HepG2 (cell line): Measurements from ENCODE around the gene CCL4. TPM values are rescaled to one million over a fixed set of nuclear protein-coding genes. Genes with fewer than 3 reads are reported as not detected.
"Not testable (repeated sequence)": the region's sequence is repeated elsewhere in the genome, so short reads cannot be mapped to it uniquely, and the experiment has no call there.

Experiments used
- ATAC-seq: fragments of 200-7000 bp; cut with Tn5 transposase; 3 replicates; pipeline ENCODE4 v1.9.1; 2020; ENCODE audit warnings: mild to moderate bottlenecking, moderate library complexity
- BruUV-seq: library from RNA; stranded (reverse); fragments of 400-500 nt; replicated peaks from 2 replicates; lab custom pipeline; 2021; lab: Mats Ljungman, UMichigan
- CTCF ChIA-PET: fragments of 300-600 bp; formaldehyde crosslinking; extraction: SDS; loops from one replicate; lab custom pipeline; 2021; ENCODE audit warnings: low total read pairs, inconsistent platforms, low intra/inter-chr PET ratio; lab: Yijun Ruan, JAX
- POLR2A ChIA-PET: fragments of 350-600 bp; sonication (Branson Sonifier 250); formaldehyde crosslinking; loops from one replicate; lab custom pipeline; 2020; ENCODE audit warnings: antibody characterized with exemption, inconsistent platforms; lab: Yijun Ruan, JAX
- DNase-seq: peaks from one replicate; pipeline ENCODE4 v3.0.0-alpha.2; 2015; ENCODE audit warnings: low spot score
- FAIRE-seq: peaks from 3 replicates; lab custom pipeline; 2011; peaks lifted over from hg19 to GRCh38; lab: Jason Lieb, UNC
- H2AFZ ChIP-seq: one replicate; pipeline ENCODE4 v1.6.1; 2011; ENCODE audit warnings: low read length, inconsistent platforms
- H3K27ac ChIP-seq: fragments of 300-600 bp; 3 replicates; pipeline ENCODE4 v1.8.0; 2011; ENCODE audit warnings: mixed run types, mild to moderate bottlenecking, mixed read lengths, low read length, inconsistent platforms; ENCODE audit not compliant: insufficient read depth; ENCODE audit errors: extremely low read length
- H3K27me3 ChIP-seq, 2 experiments: fragments of 200-600 bp in 1 of 2; 2 replicates in 1 of 2; 3 replicates in 1 of 2; pipeline versions ENCODE4 v1.6.0 to v1.8.0; 2011; ENCODE audit warnings: low read length in 2 of 2, mild to moderate bottlenecking in 2 of 2, moderate library complexity in 2 of 2, inconsistent platforms in 1 of 2; ENCODE audit not compliant: insufficient read depth in 2 of 2, control insufficient read depth in 1 of 2
- H3K36me3 ChIP-seq, 2 experiments: fragments of 200-600 bp in 1 of 2; replicated peaks in 1 of 2; 2 replicates in 1 of 2; 3 replicates in 1 of 2; pipeline versions ENCODE4 v1.5.1 to v1.8.0; 2011; ENCODE audit warnings: low read length in 2 of 2, inconsistent platforms in 1 of 2; ENCODE audit not compliant: insufficient read depth in 2 of 2, control insufficient read depth in 1 of 2
- H3K4me1 ChIP-seq: 2 replicates; pipeline ENCODE4 v1.5.1; 2012; ENCODE audit warnings: low read length, inconsistent platforms; ENCODE audit not compliant: insufficient read depth
- H3K4me2 ChIP-seq: 2 replicates; pipeline ENCODE4 v1.6.0; 2011; ENCODE audit warnings: low read depth, low read length, inconsistent platforms
- H3K4me3 ChIP-seq, 3 experiments: fragments of 200-600 bp in 1 of 3; sonication (generic), shearing (Covaris generic) in 1 of 3; replicated peaks in 1 of 3; 2 replicates each; pipeline ENCODE4 v1.5.1; 2011 to 2016; ENCODE audit warnings: low read length in 3 of 3, inconsistent platforms in 2 of 3, low read depth in 2 of 3, mild to moderate bottlenecking in 2 of 3, control low read depth in 1 of 3, mixed read lengths in 1 of 3; ENCODE audit not compliant: insufficient read depth in 1 of 3
- H3K79me2 ChIP-seq: one replicate; pipeline ENCODE4 v1.6.1; 2011; ENCODE audit warnings: low read length, inconsistent platforms; ENCODE audit not compliant: insufficient read depth
- H3K9ac ChIP-seq: 2 replicates; pipeline ENCODE4 v1.6.0; 2011; ENCODE audit warnings: mild to moderate bottlenecking, low read depth, low read length, inconsistent platforms; ENCODE audit not compliant: insufficient read depth
- H3K9me3 ChIP-seq: 2 replicates; pipeline ENCODE4 v1.5.1; 2012; ENCODE audit warnings: mild to moderate bottlenecking, low read length
- H4K20me1 ChIP-seq: 2 replicates; pipeline ENCODE4 v1.6.0; 2011; ENCODE audit warnings: inconsistent platforms, mild to moderate bottlenecking, low read length, moderate library complexity; ENCODE audit not compliant: insufficient read depth
- CHD2 ChIP-seq: IDR thresholded peaks from 2 replicates; pipeline ENCODE4 v1.6.1; 2011; ENCODE audit warnings: low read depth, low read length, improper control_type of control experiment
- GTF2F1 ChIP-seq: fragments of 150-350 bp; IDR thresholded peaks from 2 replicates; pipeline ENCODE4 v1.6.1; 2014; ENCODE audit warnings: low read length
- HCFC1 ChIP-seq: fragments of 150-350 bp; IDR thresholded peaks from 2 replicates; pipeline ENCODE4 v1.6.1; 2014; ENCODE audit warnings: low read depth, low read length
- HMG20B ChIP-seq: conservative IDR thresholded peaks from 2 replicates; pipeline ENCODE4 v1.6.1; 2016; ENCODE audit warnings: missing genetic modification reagents, missing compliant biosample characterization
- MTA3 ChIP-seq: sonication (generic); formaldehyde crosslinking; IDR thresholded peaks from 2 replicates; pipeline ENCODE4 v1.4.0; 2020; ENCODE audit warnings: missing genetic modification reagents
- NFKB2 ChIP-seq: sonication (generic); formaldehyde crosslinking; IDR thresholded peaks from 2 replicates; pipeline ENCODE4 v1.4.0; 2020; ENCODE audit warnings: missing genetic modification reagents, borderline replicate concordance
- PAWR ChIP-seq: sonication (generic); formaldehyde crosslinking; IDR thresholded peaks from 2 replicates; pipeline ENCODE4 v1.4.0; 2020; ENCODE audit warnings: missing genetic modification reagents, mild to moderate bottlenecking, borderline replicate concordance
- SMAD3 ChIP-seq: sonication (generic); formaldehyde crosslinking; IDR thresholded peaks from 2 replicates; pipeline ENCODE4 v1.4.0; 2020; ENCODE audit warnings: missing genetic modification reagents
- SP2 ChIP-seq: sonication (generic); formaldehyde crosslinking; IDR thresholded peaks from 2 replicates; pipeline ENCODE4 v1.5.1; 2020; ENCODE audit warnings: mild to moderate bottlenecking, missing genetic modification reagents
- SRSF1 ChIP-seq: fragments of 200-400 bp; formaldehyde crosslinking; optimal IDR thresholded peaks from 2 replicates; pipeline ENCODE3; 2017; ENCODE audit warnings: mild to moderate bottlenecking, low read depth, low read length, moderate library complexity
- TFE3 ChIP-seq: IDR thresholded peaks from 2 replicates; pipeline ENCODE4 v1.6.1; 2016
- ZFP41 ChIP-seq: sonication (generic); formaldehyde crosslinking; IDR thresholded peaks from 2 replicates; pipeline ENCODE4 v1.4.0; 2020; ENCODE audit warnings: mild to moderate bottlenecking, missing genetic modification reagents, borderline replicate concordance
- ZIK1 ChIP-seq: sonication (generic); formaldehyde crosslinking; IDR thresholded peaks from 2 replicates; pipeline ENCODE4 v1.5.0; 2020; ENCODE audit warnings: mild to moderate bottlenecking, low read depth, missing genetic modification reagents, borderline replicate concordance
- ZNF629 ChIP-seq: sonication (generic); formaldehyde crosslinking; conservative IDR thresholded peaks from 2 replicates; pipeline ENCODE4 v1.5.0; 2020; ENCODE audit warnings: missing genetic modification reagents
- ZNF776 ChIP-seq: sonication (generic); formaldehyde crosslinking; IDR thresholded peaks from 2 replicates; pipeline ENCODE4 v1.4.0; 2020; ENCODE audit warnings: mild to moderate bottlenecking, missing genetic modification reagents
- ZSCAN12 ChIP-seq: sonication (generic); formaldehyde crosslinking; IDR thresholded peaks from 2 replicates; pipeline ENCODE4 v1.9.0; 2021; ENCODE audit warnings: mild to moderate bottlenecking, missing genetic modification reagents
- WGBS: methylation state at CpG from one replicate; pipeline ENCODE4 v1.1.6; 2017; ENCODE audit warnings: low lambda C conversion rate; 5-methylcytosine and 5-hydroxymethylcytosine counted together
- in situ Hi-C: cut with HindIII; loops from 2 replicates; pipeline ENCODE4 v1.10.0; 2017; ENCODE audit warnings: low pct_unique_long_range_greater_than_20kb; ENCODE audit not compliant: extremely low pct_ligation_motif_present
- intact Hi-C: fragments of 100-400 bp; cut with micrococcal nuclease; formaldehyde crosslinking; loops from one replicate; pipeline ENCODE4 v1.10.0; 2022; ENCODE audit not compliant: unreplicated experiment
- polyA plus RNA-seq, 8 experiments: library from polyadenylated mRNA; depleted of rRNA in 3 of 8; stranded (reverse) in 7 of 8; unstranded in 1 of 8; fragments of >200 nt; fragmentation: Illumina TruSeq in 4 of 8; extraction: Trizol in 4 of 8; gene quantifications; 2 replicates each; pipeline versions ENCODE4 v1.2.1 to v1.2.3, GENCODE V29; 2011 to 2016; ENCODE audit warnings: low read depth in 4 of 8, missing spikeins in 1 of 8, mixed read lengths in 1 of 8; ENCODE audit not compliant: insufficient read depth in 1 of 8
- total RNA-seq, 5 experiments: library from RNA; depleted of rRNA; stranded (reverse); fragments of >200 nt; fragmentation: Illumina TruSeq; extraction: Trizol; gene quantifications; 2 replicates each; pipeline ENCODE4 v1.2.3, GENCODE V29; 2016; ENCODE audit warnings: low read depth in 1 of 5

Gene CCL4
- total and polyA plus RNA-seq, 2 of the 13 experiments (the other 11 are each of a cell fraction or from before 2014, with no cell fraction given): not detected

- H3K79me2 ChIP-seq: no peaks in the 10 kb centered on the region
- in situ Hi-C loops: no loop called here
- no peak overlapping the region for H3K4me2 ChIP-seq
- ChIA-PET POLR2A (no interaction called here), CTCF (no interaction called here)
- DNase-seq (no peak), ATAC-seq (no peak), FAIRE-seq (no peak)
- no peak overlapping the region for H3K4me3 ChIP-seq
- no peak overlapping the region for H3K9ac ChIP-seq
- H3K36me3 ChIP-seq: no peaks in the 10 kb centered on the region
- no peaks in the 10 kb centered on the region for H3K4me1 ChIP-seq
- H3K27me3 ChIP-seq: no peaks in the 10 kb centered on the region
- no peaks in the 10 kb centered on the region for H3K9me3 ChIP-seq
- intact Hi-C loops: no loop called here
- no peak overlapping the region for H3K27ac ChIP-seq
- BruUV-seq: no TSS peak
- no peak overlapping the region for H2AFZ ChIP-seq
- no peaks in the 10 kb centered on the region for H4K20me1 ChIP-seq
- TF ChIP-seq SMAD3: no peak
- TF ChIP-seq MTA3 (CRISPR knock-in tag): no peak
- no peak for TF ChIP-seq TFE3
- no peak for TF ChIP-seq CHD2
- TF ChIP-seq GTF2F1: no peak
- no peak for TF ChIP-seq ZIK1 (CRISPR knock-in tag)
- no peak for TF ChIP-seq SP2 (CRISPR knock-in tag)
- no peak for TF ChIP-seq HCFC1
- no peak for TF ChIP-seq ZSCAN12
- no peak for TF ChIP-seq PAWR
- no peak for TF ChIP-seq ZNF629 (CRISPR knock-in tag)
- no peak for TF ChIP-seq HMG20B (CRISPR knock-in tag)
- no peak for TF ChIP-seq SRSF1
- no peak for TF ChIP-seq NFKB2 (CRISPR knock-in tag)
- TF ChIP-seq ZFP41 (CRISPR knock-in tag): no peak
- no peak for TF ChIP-seq ZNF776
Measured at GRCh38 chr17:36112572-36112971, 8.9 kb downstream of the CCL4 start.

GRCh38 chr17:36113131-36113530, 9.5 kb downstream of the CCL4 start:
- H3K27ac ChIP-seq, BruUV-seq, H3K4me3 ChIP-seq, H3K9ac ChIP-seq, CTCF ChIA-PET, H3K79me2 ChIP-seq, H3K4me1 ChIP-seq, H3K36me3 ChIP-seq, H3K4me2 ChIP-seq, in situ Hi-C loops, intact Hi-C loops, H4K20me1 ChIP-seq, H3K27me3 ChIP-seq, FAIRE-seq, ATAC-seq, H2AFZ ChIP-seq, DNase-seq, H3K9me3 ChIP-seq, POLR2A ChIA-PET: not testable (repeated sequence)
- 14% methylated on average over 1 of the region's 1 CpG for WGBS
